Activated CD8-positive, alpha-beta memory T cell treated with anti-CD3 and anti-CD28 coated beads, Interleukin-2, amount 50 U/mL, for 24 hours (primary cell): ENCODE data around the gene TNFRSF21.
A peak's percentile ranks its signal among the peaks of the same experiment; 100 is the strongest.
"Not testable (repeated sequence)": the region's sequence is repeated elsewhere in the genome, so short reads cannot be mapped to it uniquely, and the experiment has no call there.

Experiments used
- DNase-seq: peaks from one replicate; pipeline ENCODE4 v3.0.0-alpha.2; 2020; ENCODE audit errors: extremely low read depth

The TNFRSF21 gene

DNA sequence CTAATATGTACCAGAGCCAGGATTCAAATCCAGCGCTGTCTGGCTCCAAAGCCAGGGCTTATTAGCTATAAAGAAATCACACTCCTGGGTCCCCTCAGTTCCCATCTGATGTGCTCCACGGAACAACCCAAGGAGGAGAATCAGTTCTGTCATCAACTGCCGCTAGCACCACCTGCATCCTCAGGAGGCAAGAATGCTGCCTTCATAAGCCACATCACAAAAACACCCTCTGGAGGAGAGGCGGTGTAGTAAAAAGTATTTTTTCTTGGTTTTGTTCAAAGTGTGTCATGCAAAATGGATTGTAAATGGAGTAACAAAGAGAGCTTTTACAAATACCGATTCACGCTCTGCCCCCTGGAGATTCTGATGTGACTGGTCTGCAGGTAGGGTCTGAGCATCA, 57.1 kb downstream of the TNFRSF21 start:
- no peak for DNase-seq

DNA sequence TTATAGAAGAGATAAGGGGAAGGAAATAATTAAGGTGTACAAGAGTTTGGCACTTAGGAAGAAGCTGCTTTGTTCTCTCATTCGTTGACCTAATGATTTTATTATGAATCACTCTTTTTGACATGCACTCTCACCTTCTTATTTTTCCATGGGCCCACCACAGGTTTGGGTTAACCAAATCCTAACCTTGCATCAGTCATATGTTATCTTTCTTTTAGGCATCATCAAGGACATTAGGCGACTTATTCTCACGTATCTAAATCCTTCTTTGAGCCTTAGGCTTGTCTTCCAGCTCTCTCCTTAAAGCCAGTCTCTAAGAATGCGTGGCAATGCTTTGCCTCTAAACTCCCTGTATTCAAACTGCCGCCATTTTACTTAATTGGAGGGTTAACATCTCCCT, 58.3 kb downstream of the TNFRSF21 start:
- no peak for DNase-seq

DNA sequence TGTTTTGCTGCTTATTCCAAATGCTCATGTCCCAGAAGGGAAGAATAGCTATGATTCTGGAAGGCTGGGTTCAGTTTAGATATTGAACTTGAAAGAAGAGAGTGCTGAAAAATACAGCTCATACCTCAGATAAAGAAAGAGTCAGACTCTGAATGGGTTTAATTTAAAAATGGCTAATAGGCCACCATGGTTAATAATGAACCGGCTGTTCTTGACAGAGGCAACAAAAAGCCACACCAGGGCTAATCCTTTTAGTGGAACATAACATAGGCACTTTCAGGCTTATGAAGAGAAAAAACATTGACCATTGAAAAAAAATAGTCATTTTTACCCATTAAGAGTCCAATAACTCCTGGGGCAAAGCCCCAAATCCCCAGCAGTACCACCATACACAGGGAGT, 59.4 kb downstream of the TNFRSF21 start:
- no peak for DNase-seq

DNA sequence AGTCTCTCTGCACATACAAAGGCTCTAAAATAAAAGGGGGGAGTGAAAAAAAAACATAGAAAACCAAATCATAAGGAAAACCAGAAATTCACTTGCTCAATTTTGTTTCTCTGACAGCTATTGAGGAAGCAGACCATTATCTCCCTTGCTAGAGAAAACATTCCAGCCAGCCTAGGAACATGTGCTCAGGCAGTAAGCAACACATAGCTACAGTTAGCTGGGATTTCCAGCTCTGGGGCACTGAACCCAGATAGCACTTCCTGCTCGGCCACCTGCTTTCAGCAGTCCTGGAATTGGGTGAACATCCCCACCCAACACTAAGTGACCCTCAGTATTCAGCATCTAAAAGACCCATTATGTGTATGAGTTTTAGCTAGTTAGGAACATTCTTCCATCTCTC, 61.3 kb downstream of the TNFRSF21 start:
- no peak for DNase-seq

DNA sequence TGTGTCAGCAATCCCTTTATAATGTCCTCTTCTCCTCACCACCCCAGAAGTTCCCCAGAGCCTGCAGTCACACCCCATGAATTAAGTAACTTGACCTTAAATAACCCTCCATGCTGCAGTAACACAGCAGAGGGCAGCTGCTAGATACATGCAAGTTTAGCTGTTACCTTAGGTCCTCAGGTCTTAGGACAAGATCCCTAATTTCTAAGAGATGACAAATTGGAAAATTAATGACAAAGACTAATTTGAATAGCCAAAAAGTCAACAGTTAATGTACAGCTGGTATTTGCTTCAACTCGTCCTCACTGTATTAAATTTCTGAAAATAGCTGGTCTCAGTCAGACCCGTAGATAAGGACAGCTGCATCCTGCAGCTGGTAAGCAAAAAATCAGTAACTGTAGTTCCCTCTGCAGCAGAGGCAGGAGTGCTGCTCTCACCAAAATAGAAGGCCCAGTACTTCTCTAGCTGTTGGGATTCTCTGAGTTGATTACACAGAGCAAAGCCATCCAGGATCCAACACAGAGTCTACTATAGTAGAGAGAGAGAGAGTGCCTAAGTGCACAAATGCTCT, 62.4 kb downstream of the TNFRSF21 start:
- no peak for DNase-seq

DNA sequence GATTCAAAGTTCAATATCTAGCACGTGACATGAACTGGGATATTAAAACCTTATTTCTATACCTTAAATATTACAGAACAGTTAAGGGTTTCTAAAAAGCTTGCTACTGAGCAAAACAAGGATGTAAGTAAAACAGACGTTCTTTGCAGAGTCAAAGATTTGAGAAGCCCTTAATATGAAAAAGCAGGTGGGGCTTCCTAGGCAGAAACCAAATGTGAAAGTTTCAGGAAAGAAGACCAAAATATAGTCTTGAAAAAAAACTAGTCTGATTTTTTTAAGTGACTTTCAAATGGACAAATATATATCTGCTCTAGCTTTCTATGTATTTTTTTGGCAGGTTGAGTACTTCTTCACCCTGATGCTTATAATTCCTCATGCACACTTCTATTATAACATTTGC, 63.2 kb downstream of the TNFRSF21 start:
- DNase-seq: no peak

DNA sequence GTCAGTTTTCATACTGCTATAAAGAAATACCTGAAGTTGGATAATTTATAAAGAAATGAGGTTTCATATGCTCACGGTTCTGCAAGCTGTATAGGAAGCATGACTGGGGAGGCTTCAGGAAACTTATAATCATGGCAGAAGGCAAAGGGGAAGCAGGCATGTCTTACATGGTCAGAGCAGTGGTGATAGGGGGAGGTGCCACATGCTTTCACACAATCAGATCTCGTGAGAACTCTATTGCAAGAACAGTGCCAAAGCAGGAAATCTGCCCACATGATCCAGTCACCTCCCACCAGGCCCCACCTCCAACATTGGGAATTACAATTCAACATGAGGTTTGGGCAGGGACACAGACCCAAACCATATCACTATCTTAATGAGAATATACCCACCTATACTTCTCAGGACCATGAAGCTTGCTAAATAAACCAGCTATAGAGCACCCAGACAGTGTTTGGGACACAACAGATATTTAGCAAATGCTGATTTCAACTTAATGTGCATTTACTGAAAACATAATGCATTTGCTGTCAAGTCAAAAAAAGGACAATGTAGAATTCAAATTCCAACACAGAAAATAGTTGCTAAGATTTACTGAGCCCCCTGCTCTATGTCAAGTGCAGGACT, 63.8 kb downstream of the TNFRSF21 start:
- no peak for DNase-seq

GRCh38 chr6:47242483-47243386, 67.0 kb downstream of the TNFRSF21 start:
- peak; percentile 8 for DNase-seq

DNA sequence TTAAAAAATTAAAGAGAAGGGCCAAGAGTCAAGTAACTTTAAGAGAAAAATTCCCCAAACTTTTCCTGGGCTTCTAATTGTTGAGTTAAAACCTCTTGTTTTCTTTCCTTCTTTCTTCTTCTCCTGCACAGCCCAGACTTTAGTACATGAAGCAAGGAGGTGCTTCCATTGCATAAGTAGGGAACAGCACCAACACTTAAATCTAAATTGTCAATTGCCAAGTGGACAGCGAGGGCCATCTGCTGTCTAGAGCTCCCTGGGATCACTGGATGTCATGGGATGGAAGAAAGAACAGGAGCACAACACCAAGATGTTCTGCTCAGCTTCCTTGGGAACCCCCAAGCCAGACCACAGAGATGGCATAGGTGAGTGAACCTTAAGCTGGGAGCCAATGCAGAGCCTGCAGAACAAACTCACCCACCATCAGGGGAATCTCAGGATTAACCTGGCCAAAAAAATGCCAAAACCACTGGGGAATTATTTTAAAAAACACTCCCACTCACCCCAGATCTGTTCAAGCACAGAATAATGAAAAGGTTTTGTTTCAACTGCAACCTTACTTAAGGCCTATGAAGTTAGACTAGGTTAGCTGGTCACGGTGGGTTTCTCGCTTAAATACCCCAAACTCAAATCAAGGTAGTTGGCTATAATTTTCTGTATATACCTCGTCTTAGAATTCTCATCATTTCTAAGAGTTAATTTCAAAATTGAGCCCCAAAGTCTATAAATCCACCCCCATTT, 67.8 kb downstream of the TNFRSF21 start:
- DNase-seq: no peak

DNA sequence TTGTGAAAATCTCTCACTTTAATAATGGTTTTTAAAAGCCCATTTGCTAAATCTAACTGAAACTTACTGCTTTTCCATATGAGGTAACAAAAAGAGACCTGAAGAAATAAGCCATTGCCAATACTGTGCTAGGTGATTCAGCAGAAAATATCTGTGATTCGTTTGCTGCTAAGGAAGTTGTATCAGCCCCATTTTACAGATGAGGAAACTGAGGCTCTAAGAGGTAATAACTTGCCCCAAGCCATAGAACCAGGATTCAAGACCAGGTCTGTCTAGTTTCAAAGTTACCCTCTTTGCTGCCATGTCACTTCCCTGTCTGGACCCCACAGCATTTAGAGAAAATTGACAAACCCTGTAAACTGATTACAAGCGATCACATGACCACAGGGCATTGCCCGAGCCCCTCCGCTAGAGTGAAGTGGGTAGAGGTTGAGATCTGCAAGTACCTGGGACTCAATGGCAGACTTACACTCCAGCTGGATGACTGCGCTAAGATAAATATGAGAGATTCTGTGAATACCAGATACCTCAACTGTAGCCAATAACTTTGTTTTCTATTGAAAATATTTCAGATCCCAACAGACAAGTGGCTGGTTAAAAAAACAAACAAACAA, 69.3 kb downstream of the TNFRSF21 start:
- no peak for DNase-seq

GRCh38 chr6:47239546-47239945, 70.2 kb downstream of the TNFRSF21 start:
- no peak for DNase-seq

DNA sequence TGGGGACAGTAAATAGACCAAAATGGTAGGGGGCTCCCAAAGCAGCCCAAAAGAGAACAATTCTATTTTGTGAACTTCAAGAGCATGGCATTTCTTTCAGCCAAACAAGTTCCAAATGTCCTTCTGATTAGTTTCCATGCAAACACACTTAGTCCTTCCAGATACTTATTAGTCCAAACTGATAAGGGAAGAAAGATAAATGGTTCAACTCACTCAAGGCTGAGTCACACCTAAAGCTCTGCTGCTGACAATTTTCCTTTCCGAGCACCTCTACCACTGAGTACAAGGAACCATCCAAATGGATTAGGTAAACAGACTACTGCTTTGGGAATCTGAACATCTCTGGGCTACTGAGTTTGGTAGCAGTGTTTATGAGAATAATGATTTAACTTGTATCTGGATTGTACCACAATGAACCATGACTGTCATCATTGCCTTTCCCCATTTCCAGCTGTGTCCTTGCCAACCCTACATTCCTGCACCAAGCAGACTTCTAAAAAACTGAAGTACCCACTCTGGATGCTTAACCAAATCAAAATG, 71.2 kb downstream of the TNFRSF21 start:
- DNase-seq: no peak

DNA sequence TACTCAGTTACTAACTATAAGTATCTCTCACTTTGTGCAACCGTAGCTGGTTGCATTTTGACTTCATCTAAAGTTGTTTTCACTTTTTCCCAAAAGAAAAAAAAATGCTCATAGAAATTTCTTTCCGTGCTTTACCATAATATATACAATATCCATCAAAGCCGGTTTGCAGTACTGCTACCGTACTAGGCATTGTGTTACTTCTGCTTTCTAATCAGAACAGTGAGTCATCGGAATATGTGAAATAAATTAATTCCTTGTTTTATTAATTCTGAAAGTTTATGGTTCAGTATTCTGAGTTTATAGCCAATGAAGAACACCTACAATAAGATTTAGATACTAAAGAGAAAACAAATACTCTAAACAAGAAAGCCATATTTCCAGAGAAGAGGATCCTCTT, 72.5 kb downstream of the TNFRSF21 start:
- no peak for DNase-seq

DNA sequence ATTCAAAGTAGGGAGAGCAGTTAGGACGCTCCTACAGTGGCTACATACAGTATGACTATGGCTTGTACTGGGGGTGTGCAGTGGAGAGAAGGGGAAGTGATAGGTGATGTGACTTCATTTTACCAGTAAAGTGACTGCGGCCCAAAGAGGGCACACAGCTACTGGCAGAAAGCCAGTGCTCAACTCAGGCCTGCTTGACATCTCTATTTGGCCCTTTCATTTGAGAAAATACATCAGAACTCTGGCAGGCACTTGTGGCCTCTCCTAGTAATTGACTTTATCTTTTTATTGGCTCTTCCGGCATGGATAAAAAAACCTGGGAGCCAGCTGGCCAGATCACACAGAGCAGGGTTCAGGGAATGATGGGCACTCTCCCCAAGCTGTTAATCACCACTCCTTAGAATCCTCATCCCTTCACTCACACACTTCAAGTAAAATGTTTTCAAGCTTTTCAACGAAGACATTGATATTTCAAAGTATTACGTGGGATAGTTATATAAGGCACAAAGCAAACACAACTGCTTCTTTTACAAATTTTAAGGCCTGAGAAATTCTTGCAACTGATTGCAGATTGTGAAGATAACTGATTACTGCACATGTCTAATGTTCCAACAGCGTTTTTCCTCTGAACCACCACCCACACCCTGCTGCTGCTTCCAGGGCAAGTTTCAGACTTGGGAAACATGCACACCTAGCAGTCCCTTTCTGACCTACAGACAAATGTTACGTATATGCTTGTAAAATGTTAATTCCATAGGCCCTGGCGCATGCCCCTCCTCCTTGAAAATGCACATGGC, 73.5 kb downstream of the TNFRSF21 start:
- no peak for DNase-seq

GRCh38 chr6:47235421-47235820, 74.3 kb downstream of the TNFRSF21 start:
- no peak for DNase-seq

DNA sequence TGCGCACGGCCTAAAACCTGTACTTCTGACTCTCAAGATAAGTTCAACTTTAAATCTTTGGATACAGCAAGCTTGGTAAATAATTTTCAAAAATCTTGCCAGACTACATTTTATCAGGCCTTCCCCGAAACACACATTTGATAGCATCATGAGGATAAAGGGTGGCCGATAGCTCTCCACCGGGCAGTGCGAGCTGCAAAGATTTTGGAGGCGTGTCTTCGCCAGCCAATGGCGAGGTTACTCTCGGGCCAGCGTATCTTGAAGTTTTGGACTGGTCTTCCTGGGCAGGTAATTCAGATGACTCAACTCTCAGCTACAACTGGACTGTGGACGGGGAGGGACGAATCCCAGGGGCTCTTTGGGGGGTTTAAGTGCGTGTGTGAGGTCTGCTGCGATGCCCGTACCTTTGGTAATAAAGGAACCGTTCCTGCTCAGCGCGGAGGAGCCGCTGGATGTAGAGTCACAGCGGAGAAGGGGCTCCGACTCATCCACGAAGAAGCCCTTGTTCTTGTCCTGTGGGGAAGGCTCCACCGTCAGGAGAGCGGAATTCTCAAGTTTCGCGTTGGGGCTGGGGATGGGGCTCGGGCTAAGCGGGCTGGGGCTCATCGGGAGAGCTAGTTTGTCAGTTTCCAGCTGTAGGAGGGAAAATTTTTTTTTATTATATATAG, 75.3 kb downstream of the TNFRSF21 start:
- DNase-seq: no peak

GRCh38 chr6:47231151-47231550, 78.6 kb downstream of the TNFRSF21 start:
- DNase-seq: no peak

GRCh38 chr6:47230579-47230978, 79.1 kb downstream of the TNFRSF21 start:
- no peak for DNase-seq

DNA sequence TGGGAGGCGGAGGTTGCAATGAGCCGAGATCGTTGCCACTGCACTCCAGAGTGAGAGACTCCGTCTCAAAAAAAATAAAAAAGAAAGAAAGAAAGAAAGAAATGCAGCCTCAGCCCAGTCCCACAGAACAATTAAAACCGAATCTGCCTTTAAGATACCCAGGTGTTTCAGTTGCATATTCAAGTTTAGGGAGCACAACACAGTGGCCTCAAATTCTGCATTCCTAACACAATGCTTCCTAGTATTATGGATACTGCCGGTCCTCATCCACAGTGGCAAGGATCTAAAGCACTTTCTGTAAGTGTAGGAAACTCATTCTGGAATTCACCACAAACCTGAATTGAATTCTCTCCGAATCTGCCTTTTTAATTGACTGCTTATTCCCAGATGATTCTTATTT, 80.5 kb downstream of the TNFRSF21 start:
- DNase-seq: no peak

- not testable (repeated sequence) for DNase-seq
Measured at GRCh38 chr6:47228093-47228492, 81.6 kb downstream of the TNFRSF21 start.
